A673 (cell line): Measurements from ENCODE around the gene EYS. TPM values are rescaled to one million over a fixed set of nuclear protein-coding genes. Genes with fewer than 3 reads are reported as not detected.

Source experiments
- BruUV-seq: library from RNA; stranded (reverse); fragments of 400-500 nt; replicated peaks from 2 replicates; lab custom pipeline; 2021; lab: Mats Ljungman, UMichigan
- CTCF ChIA-PET: fragments of 300-600 bp; sonication (Branson Sonifier 250); formaldehyde crosslinking; loops from one replicate; lab custom pipeline; 2022; ENCODE audit warnings: antibody characterized with exemption; lab: Charles Lee
- POLR2A ChIA-PET: fragments of 300-600 bp; sonication (Branson Sonifier 250); formaldehyde crosslinking; loops from one replicate; lab custom pipeline; 2022; ENCODE audit warnings: antibody characterized with exemption; ENCODE audit not compliant: low non-redundant PET; lab: Charles Lee
- DNase-seq: peaks from one replicate; pipeline ENCODE4 v3.0.0-alpha.2; 2015; ENCODE audit warnings: low spot score
- H3K27ac ChIP-seq: fragments of 200-600 bp; sonication (generic); 2 replicates; pipeline ENCODE4 v1.5.1; 2016; ENCODE audit warnings: mixed run types, low read depth, mild to moderate bottlenecking, mixed read lengths, antibody characterized with exemption, low read length; ENCODE audit not compliant: poor library complexity, severe bottlenecking
- H3K27me3 ChIP-seq: fragments of 200-600 bp; sonication (generic); replicated peaks from 2 replicates; pipeline ENCODE4 v1.6.1; 2017; ENCODE audit warnings: mixed run types, low read depth, mild to moderate bottlenecking, mixed read lengths, antibody characterized with exemption, low read length; ENCODE audit not compliant: insufficient read depth, poor library complexity
- H3K36me3 ChIP-seq: fragments of 200-600 bp; sonication (generic); 2 replicates; pipeline ENCODE4 v1.6.1; 2016; ENCODE audit warnings: mixed run types, mild to moderate bottlenecking, mixed read lengths, antibody characterized with exemption, low read length; ENCODE audit not compliant: insufficient read depth, poor library complexity, severe bottlenecking
- H3K4me1 ChIP-seq: fragments of 200-600 bp; sonication (generic); 2 replicates; pipeline ENCODE4 v1.6.1; 2017; ENCODE audit warnings: mixed run types, mild to moderate bottlenecking, mixed read lengths, antibody characterized with exemption, low read length; ENCODE audit not compliant: insufficient read depth, poor library complexity, severe bottlenecking
- H3K4me3 ChIP-seq: fragments of 200-600 bp; sonication (generic); 2 replicates; pipeline ENCODE4 v1.5.1; 2016; ENCODE audit warnings: low read depth, mixed run types, mild to moderate bottlenecking, mixed read lengths, low read length; ENCODE audit not compliant: poor library complexity, severe bottlenecking
- H3K9me3 ChIP-seq: fragments of 200-600 bp; sonication (generic); 2 replicates; pipeline ENCODE4 v1.6.1; 2016; ENCODE audit warnings: mixed run types, low read depth, mild to moderate bottlenecking, mixed read lengths, antibody characterized with exemption, low read length; ENCODE audit not compliant: poor library complexity, severe bottlenecking
- CTCF ChIP-seq: fragments of 300-800, 200-600 bp; sonication (generic); conservative IDR thresholded peaks from 2 replicates; pipeline ENCODE4 v1.5.1; 2017; ENCODE audit warnings: low read depth, mild to moderate bottlenecking, antibody characterized with exemption, low read length, moderate library complexity, mixed read lengths
- EZH2 ChIP-seq: fragments of 200-600 bp; sonication (generic); IDR thresholded peaks from 2 replicates; pipeline ENCODE4 v1.6.1; 2017; ENCODE audit warnings: borderline replicate concordance, low read depth, mild to moderate bottlenecking, mixed read lengths, antibody characterized with exemption, low read length; ENCODE audit not compliant: poor library complexity, severe bottlenecking
- intact Hi-C: fragments of 100-400 bp; cut with micrococcal nuclease; formaldehyde crosslinking; loops from one replicate; pipeline ENCODE4 v1.10.0; 2022; ENCODE audit not compliant: unreplicated experiment
- total RNA-seq: library from RNA; stranded (reverse); gene quantifications from 2 replicates; pipeline ENCODE4 v1.2.3, GENCODE V29; 2021

Gene EYS
- total RNA-seq, 1 experiment from 2014 or later, result 0.47 TPM

- no peaks in the 10 kb centered on the region for H3K27me3 ChIP-seq
- DNase-seq, result no peak
- H3K9me3 ChIP-seq, result no peaks in the 10 kb centered on the region
- CTCF ChIA-PET, result no interaction called here
- POLR2A ChIA-PET, result no interaction called here
- intact Hi-C loops, result no loop called here
- TF ChIP-seq EZH2 (no peak), CTCF (no peak)
- H3K4me3 ChIP-seq, result no peak overlapping the region
- no peak overlapping the region for H3K27ac ChIP-seq
- no peaks in the 10 kb centered on the region for H3K4me1 ChIP-seq
- no peaks in the 10 kb centered on the region for H3K36me3 ChIP-seq
- BruUV-seq, result no TSS peak
Observed at GRCh38 chr6:64683682-64684081, 1023.3 kb downstream of the EYS start.

GRCh38 chr6:64681416-64682160 lies 1025.4 kb downstream of the EYS start:
- CTCF ChIA-PET, result no interaction called here

GRCh38 chr6:64680446-64680845 lies 1026.6 kb downstream of the EYS start:
- H3K4me1 ChIP-seq, result no peaks in the 10 kb centered on the region
- no peak overlapping the region for H3K4me3 ChIP-seq
- H3K9me3 ChIP-seq, result no peaks in the 10 kb centered on the region
- no TSS peak for BruUV-seq
- ChIA-PET POLR2A (no interaction called here), CTCF (no interaction called here)
- intact Hi-C loops, result no loop called here
- no peaks in the 10 kb centered on the region for H3K27me3 ChIP-seq
- no peak for TF ChIP-seq CTCF
- TF ChIP-seq EZH2, result no peak
- H3K27ac ChIP-seq, result no peak overlapping the region
- H3K36me3 ChIP-seq, result no peaks in the 10 kb centered on the region
- DNase-seq, result no peak

More at GRCh38 chr6:64681416-64682160, 1025.4 kb downstream of the EYS start:
- DNase-seq, result no peak
- Histone ChIP-seq H3K27ac (no peak overlapping the region), H3K36me3 (no peaks in the 10 kb centered on the region), H3K4me1 (no peaks in the 10 kb centered on the region), H3K4me3 (no peak overlapping the region), H3K27me3 (no peaks in the 10 kb centered on the region), H3K9me3 (no peaks in the 10 kb centered on the region)
- POLR2A ChIA-PET, result no interaction called here
- TF ChIP-seq EZH2 (no peak), CTCF (no peak)
- BruUV-seq, result no TSS peak
- intact Hi-C loops, result no loop called here
